ENCODE results near the gene SPNS3.

SPNS3 gene

GRCh38 chr17:4425398-4425797 lies 8.3 kb upstream of the SPNS3 start:
- no peak for DNase-seq (ENCODE audit: low read depth)
- no peak for TF ChIP-seq CTCF (IDR thresholded peaks at IDR 0.05; ENCODE audit: control insufficient read depth, insufficient read depth, low read depth, low read length, missing control alignments)
- H3K4me3 ChIP-seq (ENCODE audit: control insufficient read depth, low read depth, low read length), result no peak overlapping the region

- no peak for TF ChIP-seq CTCF (IDR thresholded peaks at IDR 0.05; ENCODE audit: control insufficient read depth, insufficient read depth, low read depth, low read length, missing control alignments)
- DNase-seq (ENCODE audit: low read depth), result no peak
- no peak overlapping the region for H3K4me3 ChIP-seq (ENCODE audit: control insufficient read depth, low read depth, low read length)
Measured at GRCh38 chr17:4426499-4427208, 7.1 kb upstream of the SPNS3 start.

- H3K4me3 ChIP-seq (ENCODE audit: control insufficient read depth, low read depth, low read length), result no peak overlapping the region
- no peak for DNase-seq (ENCODE audit: low read depth)
- TF ChIP-seq CTCF (IDR thresholded peaks at IDR 0.05; ENCODE audit: control insufficient read depth, insufficient read depth, low read depth, low read length, missing control alignments), result no peak
Measured at GRCh38 chr17:4427505-4427904, 6.2 kb upstream of the SPNS3 start.

GRCh38 chr17:4436381-4436780 lies 2.6 kb downstream of the SPNS3 start:
- no peak for TF ChIP-seq CTCF (IDR thresholded peaks at IDR 0.05; ENCODE audit: control insufficient read depth, insufficient read depth, low read depth, low read length, missing control alignments)
- no peak for DNase-seq (ENCODE audit: low read depth)
- no peak overlapping the region for H3K4me3 ChIP-seq (ENCODE audit: control insufficient read depth, low read depth, low read length)

GRCh38 chr17:4436846-4437245 lies 3.1 kb downstream of the SPNS3 start:
- no peak for DNase-seq (ENCODE audit: low read depth)
- no peak for TF ChIP-seq CTCF (IDR thresholded peaks at IDR 0.05; ENCODE audit: control insufficient read depth, insufficient read depth, low read depth, low read length, missing control alignments)
- H3K4me3 ChIP-seq (ENCODE audit: control insufficient read depth, low read depth, low read length), result no peak overlapping the region

- no peak overlapping the region for H3K4me3 ChIP-seq (ENCODE audit: control insufficient read depth, low read depth, low read length)
- no peak for TF ChIP-seq CTCF (IDR thresholded peaks at IDR 0.05; ENCODE audit: control insufficient read depth, insufficient read depth, low read depth, low read length, missing control alignments)
Measured at GRCh38 chr17:4438162-4438944, 4.6 kb downstream of the SPNS3 start.

More at GRCh38 chr17:4438162-4438944, 4.6 kb downstream of the SPNS3 start:
- DNase-seq (ENCODE audit: low read depth), result no peak
